Uterus (tissue), 4 donors: Measurements from ENCODE around the gene DCHS2. TPM values are rescaled to one million over a fixed set of nuclear protein-coding genes. Genes with fewer than 3 reads are reported as not detected.

ENCODE experiments used
- DNase-seq, 2 donors: peaks; one replicate each; pipeline ENCODE4 v3.0.0-alpha.2; 2019 to 2020
- H3K27ac ChIP-seq, 2 donors: fragments of 200-600 bp; sonication (generic); 1 replicate in 1 of 2; 2 replicates in 1 of 2; pipeline ENCODE4 v1.5.1; 2016 to 2018
- H3K27me3 ChIP-seq, 2 donors: fragments of 200-600 bp; sonication (generic); one replicate each; pipeline ENCODE4 v1.5.1; 2018 to 2019; ENCODE audit warnings: control low read depth in 1 of 2
- H3K36me3 ChIP-seq, 2 donors: fragments of 200-600 bp; sonication (generic); one replicate each; pipeline ENCODE4 v1.5.1; 2019; ENCODE audit warnings: control low read depth in 1 of 2
- H3K4me1 ChIP-seq, 2 donors: fragments of 200-600 bp; sonication (generic); one replicate each; pipeline ENCODE4 v1.5.1; 2018 to 2019; ENCODE audit warnings: control low read depth in 1 of 2
- H3K4me3 ChIP-seq, 2 donors: fragments of 200-600 bp; sonication (generic); 1 replicate in 1 of 2; 2 replicates in 1 of 2; pipeline ENCODE4 v1.5.1; 2018 to 2019; ENCODE audit warnings: mild to moderate bottlenecking in 1 of 2
- H3K9me3 ChIP-seq, 2 donors: fragments of 200-600 bp; sonication (generic); one replicate each; pipeline ENCODE4 v1.5.1; 2019; ENCODE audit warnings: control low read depth in 1 of 2
- POLR2A ChIP-seq, 2 donors: fragments of 450-650 bp; IDR thresholded peaks; one replicate each; pipeline ENCODE4 v1.6.1; 2016; ENCODE audit warnings: antibody characterized with exemption in 2 of 2, mild to moderate bottlenecking in 1 of 2, moderate library complexity in 1 of 2
- intact Hi-C: fragments of 100-400 bp; cut with DNase I; formaldehyde crosslinking; loops from one replicate; pipeline ENCODE4 v1.15.1; 2023; ENCODE audit warnings: low total_unique reads
- total RNA-seq, 4 donors: library from RNA; depleted of rRNA in 3 of 4; stranded (reverse); fragments of >200 nt in 3 of 4; gene quantifications; one replicate each; pipeline versions ENCODE4 v1.1.0 to v1.2.4, GENCODE V29; 2014 to 2023
- TF ChIP-seq, protein P1 (sequence below), 4 experiments: fragments of 200-600 bp in 2 of 4; fragments of 450-650 bp in 2 of 4; sonication (generic) in 2 of 4; IDR thresholded peaks; one replicate each; pipeline ENCODE4 v1.5.1; 2016 to 2019; ENCODE audit warnings: antibody characterized with exemption in 4 of 4, mild to moderate bottlenecking in 2 of 4, moderate library complexity in 1 of 4
- donor health status: DM: yes; HTN: yes; CAD: no.

The DCHS2 gene
- total RNA-seq, 4 donors from 2014 or later: 10.6 to 51.4 (median 17.5) TPM

DNA sequence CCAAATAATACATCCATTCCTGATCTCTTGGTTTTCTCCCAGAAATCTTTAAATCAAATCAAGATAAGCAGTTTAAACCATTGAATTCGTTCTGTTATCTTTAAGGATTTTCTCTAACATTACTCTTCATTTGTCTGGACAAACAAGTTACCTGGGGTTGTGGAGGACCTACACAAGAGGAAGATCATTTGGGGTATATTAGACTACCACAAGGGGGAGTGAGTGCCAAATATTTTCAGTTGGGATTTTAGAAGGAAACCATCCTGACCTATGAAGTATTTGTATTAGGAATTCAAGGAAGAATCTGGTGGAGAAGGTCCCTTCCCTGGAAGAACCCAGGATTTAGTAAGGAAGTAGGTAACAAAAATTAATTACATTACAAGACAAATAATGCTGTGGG, 12.0 kb upstream of the DCHS2 start:
- Histone ChIP-seq H3K4me1 (no peaks in the 10 kb centered on the region), H3K9me3 (no peaks in the 10 kb centered on the region), H3K27me3 (no peaks in the 10 kb centered on the region), H3K36me3 (no peaks in the 10 kb centered on the region), H3K27ac (no peak overlapping the region), H3K4me3 (no peak overlapping the region)
- DNase-seq: no peak
- intact Hi-C loops: no loop called here
- no peak for TF ChIP-seq POLR2A (IDR thresholded peaks at IDR 0.05)
- TF ChIP-seq, protein P1, sequence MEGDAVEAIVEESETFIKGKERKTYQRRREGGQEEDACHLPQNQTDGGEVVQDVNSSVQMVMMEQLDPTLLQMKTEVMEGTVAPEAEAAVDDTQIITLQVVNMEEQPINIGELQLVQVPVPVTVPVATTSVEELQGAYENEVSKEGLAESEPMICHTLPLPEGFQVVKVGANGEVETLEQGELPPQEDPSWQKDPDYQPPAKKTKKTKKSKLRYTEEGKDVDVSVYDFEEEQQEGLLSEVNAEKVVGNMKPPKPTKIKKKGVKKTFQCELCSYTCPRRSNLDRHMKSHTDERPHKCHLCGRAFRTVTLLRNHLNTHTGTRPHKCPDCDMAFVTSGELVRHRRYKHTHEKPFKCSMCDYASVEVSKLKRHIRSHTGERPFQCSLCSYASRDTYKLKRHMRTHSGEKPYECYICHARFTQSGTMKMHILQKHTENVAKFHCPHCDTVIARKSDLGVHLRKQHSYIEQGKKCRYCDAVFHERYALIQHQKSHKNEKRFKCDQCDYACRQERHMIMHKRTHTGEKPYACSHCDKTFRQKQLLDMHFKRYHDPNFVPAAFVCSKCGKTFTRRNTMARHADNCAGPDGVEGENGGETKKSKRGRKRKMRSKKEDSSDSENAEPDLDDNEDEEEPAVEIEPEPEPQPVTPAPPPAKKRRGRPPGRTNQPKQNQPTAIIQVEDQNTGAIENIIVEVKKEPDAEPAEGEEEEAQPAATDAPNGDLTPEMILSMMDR (IDR thresholded peaks at IDR 0.05): peak in 2 of 4 experiments; percentile 22 to 36

DNA sequence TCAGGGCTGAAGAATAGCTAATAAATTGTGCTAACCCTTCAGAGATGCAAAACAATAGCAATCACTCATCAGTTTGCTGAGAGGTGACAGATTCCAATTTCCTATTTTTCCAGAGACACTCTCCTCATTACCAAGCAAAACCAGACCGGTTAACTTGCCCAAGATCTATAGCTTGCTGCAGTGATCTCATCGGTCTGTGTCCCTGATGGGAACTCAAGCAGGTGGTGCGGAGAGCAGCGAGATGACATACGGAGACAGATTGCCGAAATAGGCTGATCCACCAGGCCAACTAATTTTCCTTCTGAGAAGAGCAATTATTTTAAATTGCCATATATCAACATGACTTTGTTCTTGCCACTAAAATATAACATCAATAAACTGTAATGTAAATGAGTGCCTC, 10.5 kb upstream of the DCHS2 start:
- H3K4me3 ChIP-seq: no peak overlapping the region
- no peaks in the 10 kb centered on the region for H3K27me3 ChIP-seq
- DNase-seq: no peak
- H3K4me1 ChIP-seq: no peaks in the 10 kb centered on the region
- H3K27ac ChIP-seq: no peak overlapping the region
- no peaks in the 10 kb centered on the region for H3K9me3 ChIP-seq
- intact Hi-C loops: no loop called here
- H3K36me3 ChIP-seq: no peaks in the 10 kb centered on the region
- TF ChIP-seq, protein P1 (IDR thresholded peaks at IDR 0.05): no peak
- TF ChIP-seq POLR2A (IDR thresholded peaks at IDR 0.05): no peak

DNA sequence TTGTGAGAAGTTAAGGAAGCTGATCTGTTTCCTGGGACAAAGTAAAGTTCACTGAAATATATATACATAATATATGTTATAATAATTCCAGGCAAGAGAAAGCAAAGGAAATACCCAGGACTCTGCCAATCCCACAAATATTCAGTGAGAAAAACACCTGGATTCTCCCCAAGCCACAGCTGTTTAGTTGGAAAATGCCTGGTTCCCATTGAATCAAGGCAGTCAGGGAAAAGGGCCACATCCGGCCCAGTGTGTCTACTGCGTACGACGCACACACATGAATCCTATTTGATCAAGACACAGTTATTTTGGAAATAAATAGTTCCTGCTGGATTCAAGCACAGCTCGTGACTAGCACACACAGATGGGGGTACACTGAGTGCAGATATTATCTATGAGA, 6.3 kb upstream of the DCHS2 start:
- Histone ChIP-seq H3K27ac (no peak overlapping the region), H3K4me1 (no peaks in the 10 kb centered on the region), H3K36me3 (no peaks in the 10 kb centered on the region), H3K27me3 (no peaks in the 10 kb centered on the region), H3K4me3 (no peak overlapping the region), H3K9me3 (no peaks in the 10 kb centered on the region)
- no peak for DNase-seq
- TF ChIP-seq, protein P1 (IDR thresholded peaks at IDR 0.05): no peak
- intact Hi-C loops: no loop called here

DNA sequence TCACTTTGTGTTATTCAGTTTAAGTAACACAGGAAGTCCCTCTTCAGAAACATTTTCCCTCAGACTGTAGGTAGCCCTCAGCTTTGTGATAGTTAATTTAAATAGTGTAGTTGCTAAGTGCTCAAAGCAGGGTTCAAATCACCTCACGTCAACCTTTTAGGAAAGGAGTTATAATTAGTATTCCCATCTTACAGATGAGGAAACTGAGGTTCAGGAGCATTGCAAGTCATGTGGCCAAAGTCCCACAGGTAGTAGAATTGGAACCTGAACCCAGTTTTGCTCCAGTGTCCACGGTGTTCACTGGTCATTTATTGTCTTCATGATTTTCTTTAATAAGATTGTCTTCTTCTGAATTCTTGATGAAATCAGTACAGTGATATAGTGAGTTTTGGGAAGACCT, 4.3 kb upstream of the DCHS2 start:
- intact Hi-C loops: no loop called here
- H3K27ac ChIP-seq: no peak overlapping the region
- DNase-seq: no peak
- no peaks in the 10 kb centered on the region for H3K9me3 ChIP-seq
- no peak overlapping the region for H3K4me3 ChIP-seq
- H3K27me3 ChIP-seq: no peaks in the 10 kb centered on the region
- no peaks in the 10 kb centered on the region for H3K4me1 ChIP-seq
- TF ChIP-seq POLR2A (IDR thresholded peaks at IDR 0.05): no peak
- TF ChIP-seq, protein P1 (IDR thresholded peaks at IDR 0.05): no peak
- no peaks in the 10 kb centered on the region for H3K36me3 ChIP-seq

GRCh38 chr4:154492288-154492687, 689 bp upstream of the DCHS2 start:
- TF ChIP-seq, protein P1 (IDR thresholded peaks at IDR 0.05): no peak
- Histone ChIP-seq H3K27ac (no peak overlapping the region), H3K4me3 (no peak overlapping the region), H3K4me1 (no peaks in the 10 kb centered on the region), H3K36me3 (no peaks in the 10 kb centered on the region), H3K27me3 (no peaks in the 10 kb centered on the region), H3K9me3 (no peaks in the 10 kb centered on the region)
- no peak for DNase-seq
- intact Hi-C loops: no loop called here
